GM12872 (cell line): ENCODE results near the gene KCNN1.

Experiments
- CTCF ChIP-seq: IDR thresholded peaks from 3 replicates; pipeline ENCODE4 v1.5.1; 2011; ENCODE audit warnings: low read depth, mild to moderate bottlenecking, low read length, moderate library complexity; ENCODE audit not compliant: insufficient read depth

The KCNN1 gene

GRCh38 chr19:17997969-17998826 is 31.3 kb downstream of the KCNN1 start:
- peak; percentile 16; the same call in 1 of the 3 replicates for TF ChIP-seq CTCF

GRCh38 chr19:17998827-17999150 is 31.9 kb downstream of the KCNN1 start:
- TF ChIP-seq CTCF: no peak

- no peak for TF ChIP-seq CTCF
Measured at GRCh38 chr19:17999684-18000479, 33.0 kb downstream of the KCNN1 start.

- no peak for TF ChIP-seq CTCF
Measured at GRCh38 chr19:18000480-18000914, 33.6 kb downstream of the KCNN1 start.

GRCh38 chr19:18000915-18001776 is 34.2 kb downstream of the KCNN1 start:
- no peak for TF ChIP-seq CTCF

- no peak for TF ChIP-seq CTCF
Measured at GRCh38 chr19:18001777-18002345, 35.0 kb downstream of the KCNN1 start.

DNA sequence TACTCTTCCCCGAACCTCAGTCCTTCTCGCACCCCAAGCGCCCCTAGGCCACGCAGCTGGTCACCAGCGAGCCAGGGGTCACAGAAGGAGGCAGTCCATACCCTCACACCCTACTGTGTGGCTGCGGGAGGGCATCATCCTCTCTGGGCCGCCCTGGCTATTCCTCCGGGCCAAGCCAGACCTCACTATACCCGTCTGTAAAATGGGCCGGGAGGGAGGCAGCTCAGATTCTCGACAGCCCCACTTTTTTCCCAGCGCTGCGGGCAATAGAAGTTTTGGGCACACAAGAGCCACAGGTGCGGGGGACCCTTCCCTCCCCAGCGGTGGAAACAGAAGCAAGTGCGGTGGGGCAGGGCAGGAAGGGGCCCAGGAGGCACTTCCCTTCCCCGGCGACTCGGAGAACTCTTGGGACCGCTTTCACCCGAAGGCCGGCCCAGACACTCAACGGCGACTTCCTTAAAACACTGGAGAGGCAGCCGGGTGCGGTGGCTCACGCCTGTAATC is 35.5 kb downstream of the KCNN1 start:
- no peak for TF ChIP-seq CTCF
